ENCODE measurements around the gene MYLIP. TPM values are rescaled to one million over a fixed set of nuclear protein-coding genes. Genes with fewer than 3 reads are reported as not detected.

MYLIP gene
- total and polyA plus RNA-seq, 2 of the 4 experiments (the other 2 are of a cell fraction) = 1.8 to 3.2 TPM

GRCh38 chr6:16179970-16180431 is 51.1 kb downstream of the MYLIP start:
- Histone ChIP-seq H3K9me3 (ENCODE audit: control insufficient read depth, insufficient read depth, low read length) (peaks cover 5% of the 10 kb centered on the region), H2AFZ (replicated peaks; ENCODE audit: low read length, poor library complexity) (no peak overlapping the region), H3K23ac (ENCODE audit: low read depth, low read length) (no peak overlapping the region), H4K5ac (ENCODE audit: low read depth, low read length) (no peak overlapping the region), H3K4ac (ENCODE audit: low read depth, low read length) (no peak overlapping the region), H3K9ac (ENCODE audit: low read depth, low read length) (no peak overlapping the region), H2BK20ac (ENCODE audit: low read depth, low read length) (no peak overlapping the region), H3K14ac (replicated peaks; ENCODE audit: low read depth, low read length) (no peak overlapping the region), H3K18ac (ENCODE audit: low read depth, low read length) (no peak overlapping the region), H3K4me1 (ENCODE audit: control insufficient read depth, insufficient read depth, low read length) (no peaks in the 10 kb centered on the region), H2BK15ac (ENCODE audit: low read depth, low read length) (no peak overlapping the region), H3K4me3 (ENCODE audit: insufficient read depth, low read depth, low read length) (no peak overlapping the region), H3K9me1 (ENCODE audit: insufficient read depth, low read length) (no peaks in the 10 kb centered on the region), H2BK5ac (ENCODE audit: low read depth, low read length, poor library complexity, severe bottlenecking) (no peak overlapping the region), H3K79me1 (ENCODE audit: low read depth in 1 of 2, low read length in 2 of 2) (no peaks in the 10 kb centered on the region), H3K27ac (ENCODE audit: insufficient read depth, low read length) (no peak overlapping the region), H2AK9ac (replicated peaks; ENCODE audit: low read depth, low read length, poor library complexity) (no peak overlapping the region), H3K36me3 (ENCODE audit: control insufficient read depth, insufficient read depth, low read length) (no peaks in the 10 kb centered on the region), H3K27me3 (ENCODE audit: control insufficient read depth, insufficient read depth, low read length) (peaks cover 30% of the 10 kb centered on the region), H3K4me2 (ENCODE audit: low read depth, low read length) (no peak overlapping the region), H2BK120ac (ENCODE audit: low read depth, low read length) (no peak overlapping the region), H4K20me1 (ENCODE audit: insufficient read depth, low read length) (no peaks in the 10 kb centered on the region), H3K56ac (ENCODE audit: extremely low read depth, insufficient read depth, low read length) (no peak overlapping the region), H4K8ac (ENCODE audit: low read depth in 2 of 2, low read length in 2 of 2) (no peak overlapping the region), H4K91ac (ENCODE audit: insufficient read depth, low read depth, low read length) (no peak overlapping the region), H2AK5ac (ENCODE audit: low read depth, low read length) (no peak overlapping the region)
- no TSS peak for BruUV-seq (replicated peaks)
- WGBS, 2 experiments (ENCODE audit: extremely low coverage in 2 of 2, insufficient read length in 1 of 2) = 100% methylated on average over 3 of the region's 16 CpGs; no CpG with 5 or more reads in 1 of the 2 experiments
- dilution Hi-C loops (cut with HindIII; ENCODE audit: low sequenced_read_pairs, unreplicated experiment) = loop anchor here (25.0 kb wide), 1 partner anchor 493 kb away; no protein-coding TSS in a partner anchor
- intact Hi-C loops (cut with micrococcal nuclease) = loop anchor here (10.0 kb wide), 1 partner anchor 285 kb away; no protein-coding TSS in a partner anchor
- in situ Hi-C loops (cut with MboI; ENCODE audit: low sequenced_read_pairs) = no loop called here
- no peak for TF ChIP-seq RCOR1 (IDR thresholded peaks at IDR 0.05; ENCODE audit: insufficient replicate concordance, low read length)
- TF ChIP-seq FOS (IDR thresholded peaks at IDR 0.05; ENCODE audit: low read depth, low read length) = no peak
- no peak for TF ChIP-seq SMC3 (IDR thresholded peaks at IDR 0.05; ENCODE audit: low read depth, low read length)
- TF ChIP-seq CEBPB (IDR thresholded peaks at IDR 0.05; ENCODE audit: low read depth, low read length) = no peak
- no peak for TF ChIP-seq BHLHE40 (IDR thresholded peaks at IDR 0.05; ENCODE audit: low read depth, low read length)
- TF ChIP-seq, protein P1, sequence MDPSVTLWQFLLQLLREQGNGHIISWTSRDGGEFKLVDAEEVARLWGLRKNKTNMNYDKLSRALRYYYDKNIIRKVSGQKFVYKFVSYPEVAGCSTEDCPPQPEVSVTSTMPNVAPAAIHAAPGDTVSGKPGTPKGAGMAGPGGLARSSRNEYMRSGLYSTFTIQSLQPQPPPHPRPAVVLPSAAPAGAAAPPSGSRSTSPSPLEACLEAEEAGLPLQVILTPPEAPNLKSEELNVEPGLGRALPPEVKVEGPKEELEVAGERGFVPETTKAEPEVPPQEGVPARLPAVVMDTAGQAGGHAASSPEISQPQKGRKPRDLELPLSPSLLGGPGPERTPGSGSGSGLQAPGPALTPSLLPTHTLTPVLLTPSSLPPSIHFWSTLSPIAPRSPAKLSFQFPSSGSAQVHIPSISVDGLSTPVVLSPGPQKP (IDR thresholded peaks at IDR 0.05; ENCODE audit: borderline replicate concordance, low read depth, low read length) = no peak
- no peak for TF ChIP-seq CHD1 (IDR thresholded peaks at IDR 0.05; ENCODE audit: low read depth, low read length)
- TF ChIP-seq MAFK (IDR thresholded peaks at IDR 0.05; ENCODE audit: low read depth, low read length) = no peak
- no peak for TF ChIP-seq USF2 (IDR thresholded peaks at IDR 0.05; ENCODE audit: low read depth, low read length)
- no peak for TF ChIP-seq RFX5 (IDR thresholded peaks at IDR 0.05; ENCODE audit: low read depth, low read length)
- no peak for TF ChIP-seq MAZ (IDR thresholded peaks at IDR 0.05; ENCODE audit: borderline replicate concordance, low read depth, low read length)
- no peak for TF ChIP-seq POLR2A (IDR thresholded peaks at IDR 0.05; ENCODE audit: low read depth, low read length)
- TF ChIP-seq NFE2L2 (IDR thresholded peaks at IDR 0.05; ENCODE audit: low read depth, low read length) = no peak
- no peak for TF ChIP-seq RAD21 (IDR thresholded peaks at IDR 0.05; ENCODE audit: low read length)
- TF ChIP-seq MXI1 (IDR thresholded peaks at IDR 0.05; ENCODE audit: borderline replicate concordance, low read depth, low read length) = no peak
- TF ChIP-seq, protein P2, sequence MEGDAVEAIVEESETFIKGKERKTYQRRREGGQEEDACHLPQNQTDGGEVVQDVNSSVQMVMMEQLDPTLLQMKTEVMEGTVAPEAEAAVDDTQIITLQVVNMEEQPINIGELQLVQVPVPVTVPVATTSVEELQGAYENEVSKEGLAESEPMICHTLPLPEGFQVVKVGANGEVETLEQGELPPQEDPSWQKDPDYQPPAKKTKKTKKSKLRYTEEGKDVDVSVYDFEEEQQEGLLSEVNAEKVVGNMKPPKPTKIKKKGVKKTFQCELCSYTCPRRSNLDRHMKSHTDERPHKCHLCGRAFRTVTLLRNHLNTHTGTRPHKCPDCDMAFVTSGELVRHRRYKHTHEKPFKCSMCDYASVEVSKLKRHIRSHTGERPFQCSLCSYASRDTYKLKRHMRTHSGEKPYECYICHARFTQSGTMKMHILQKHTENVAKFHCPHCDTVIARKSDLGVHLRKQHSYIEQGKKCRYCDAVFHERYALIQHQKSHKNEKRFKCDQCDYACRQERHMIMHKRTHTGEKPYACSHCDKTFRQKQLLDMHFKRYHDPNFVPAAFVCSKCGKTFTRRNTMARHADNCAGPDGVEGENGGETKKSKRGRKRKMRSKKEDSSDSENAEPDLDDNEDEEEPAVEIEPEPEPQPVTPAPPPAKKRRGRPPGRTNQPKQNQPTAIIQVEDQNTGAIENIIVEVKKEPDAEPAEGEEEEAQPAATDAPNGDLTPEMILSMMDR (conservative IDR thresholded peaks at IDR 0.05; ENCODE audit: low read depth, low read length) = no peak
- CTCF ChIA-PET = interaction anchor here (0.8 to 1.0 kb wide), 3 partner anchors 11 to 51 kb away, joined by 3 to 4 read pairs (median 3); partner anchors contain the start of gene MYLIP
- DNase-seq (no peak), ATAC-seq (ENCODE audit: low read depth) (no peak)
- POLR2A ChIA-PET (ENCODE audit: unreplicated experiment) = no interaction called here
